Right renal pelvis (tissue), 4 donors: ENCODE data around the gene XAGE2. TPM values are rescaled to one million over a fixed set of nuclear protein-coding genes. Genes with fewer than 3 reads are reported as not detected.
"Not testable (repeated sequence)": the region's sequence is repeated elsewhere in the genome, so short reads cannot be mapped to it uniquely, and the experiment has no call there.

Experiments
- DNase-seq, 4 donors: peaks; one replicate each; pipeline ENCODE4 v3.0.0-alpha.2; 2013; ENCODE audit warnings: low read depth in 4 of 4, low spot score in 3 of 4, missing footprints in 1 of 4
- polyA plus RNA-seq, 4 donors: library from polyadenylated mRNA; unstranded; fragments of 120-200 nt; gene quantifications; one replicate each; pipeline ENCODE4 v1.2.1, GENCODE V29; 2013; ENCODE audit not compliant: insufficient read length in 4 of 4

Gene XAGE2
- under 1 TPM in 1 of 4 donors, not detected in 3; 0.48 TPM for polyA plus RNA-seq

DNA sequence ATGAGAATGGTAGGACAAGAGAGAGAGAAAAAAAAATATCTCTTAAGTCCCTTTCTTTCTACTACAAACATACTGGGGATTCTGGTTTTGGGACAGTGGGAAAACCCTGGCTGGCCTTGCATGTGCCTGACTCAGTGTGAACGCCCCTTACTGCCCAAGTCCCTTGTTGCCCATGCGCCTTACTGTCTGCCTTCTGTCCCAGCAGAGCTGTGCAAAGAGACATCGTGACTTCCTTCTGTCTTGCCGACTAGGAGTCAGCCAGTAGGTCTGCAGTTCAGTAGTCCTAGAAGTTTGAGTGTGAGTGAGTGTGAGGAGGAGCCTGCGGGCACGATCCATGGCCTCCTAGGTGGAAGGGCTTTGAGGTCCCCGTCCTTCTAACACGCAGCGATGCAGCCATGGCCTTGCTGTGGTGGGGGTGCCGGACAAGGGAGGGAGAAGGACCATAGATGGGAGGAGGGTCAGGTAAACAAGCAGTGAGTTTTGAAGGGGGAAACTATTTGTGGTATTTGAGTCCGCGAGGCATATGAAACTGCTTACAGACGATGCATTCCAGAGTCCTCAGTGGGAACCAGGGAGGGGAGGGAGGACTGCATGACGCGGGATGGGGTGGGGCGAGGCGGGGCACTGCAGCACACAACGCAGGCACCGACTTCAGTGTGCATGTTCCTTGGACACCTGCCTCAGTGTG, at the start of gene XAGE2:
Gene XAGE2 (plus strand): TSS at position 654 of the 688 bp plus-strand sequence. CDS start 994 bp downstream, outside the sequence.
- no peak for DNase-seq

GRCh38 chrX:52337410-52337809, 31.4 kb upstream of the XAGE2 start:
- DNase-seq = no peak

DNA sequence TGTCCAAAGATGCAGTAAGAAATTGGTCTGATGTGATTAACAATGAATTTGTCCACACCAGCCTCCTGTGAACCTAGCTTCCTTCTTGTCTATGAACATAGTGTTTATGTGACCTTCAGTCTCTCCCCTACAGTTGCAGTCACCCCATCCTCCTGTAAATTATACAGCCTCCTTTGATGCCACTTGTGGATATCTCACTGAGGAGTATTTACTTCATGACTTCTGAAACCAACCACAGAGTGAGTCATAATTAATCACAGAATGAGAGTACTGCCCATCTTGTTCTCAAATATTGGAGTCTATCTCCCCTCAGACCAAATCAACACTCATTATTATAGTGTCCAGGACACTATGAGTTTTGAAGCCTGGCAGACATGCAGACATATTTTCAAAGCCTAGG, 27.3 kb upstream of the XAGE2 start:
- no peak for DNase-seq

DNA sequence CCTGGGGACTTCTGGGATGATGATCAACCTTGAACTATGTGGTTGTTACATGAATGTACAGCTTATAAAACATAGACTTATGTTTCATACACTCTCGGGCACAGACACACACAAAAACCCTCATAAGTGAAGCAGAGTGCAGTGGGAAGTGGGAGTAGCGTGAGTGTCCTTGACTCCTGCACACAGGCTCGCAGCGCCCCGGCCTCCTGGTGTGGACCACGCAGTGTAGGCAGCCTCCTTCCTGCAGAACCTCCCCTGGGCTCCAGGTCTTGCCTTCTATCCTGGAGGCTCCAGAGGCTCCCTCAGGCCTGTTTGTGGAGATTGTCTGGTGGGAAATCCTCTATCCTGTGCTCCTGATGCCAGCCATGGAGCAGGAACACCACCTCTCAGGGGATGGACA, 25.7 kb upstream of the XAGE2 start:
- not testable (repeated sequence) for DNase-seq

GRCh38 chrX:52345402-52345801, 23.4 kb upstream of the XAGE2 start:
- peak in 2 of 4 donors; percentile 1 for DNase-seq

- no peak for DNase-seq
Measured at GRCh38 chrX:52346174-52347165, 22.4 kb upstream of the XAGE2 start.

- DNase-seq = no peak
Measured at GRCh38 chrX:52349681-52350080, 19.1 kb upstream of the XAGE2 start.

GRCh38 chrX:52352551-52352950, 16.3 kb upstream of the XAGE2 start:
- no peak for DNase-seq

GRCh38 chrX:52353838-52354237, 15.0 kb upstream of the XAGE2 start:
- no peak for DNase-seq

DNA sequence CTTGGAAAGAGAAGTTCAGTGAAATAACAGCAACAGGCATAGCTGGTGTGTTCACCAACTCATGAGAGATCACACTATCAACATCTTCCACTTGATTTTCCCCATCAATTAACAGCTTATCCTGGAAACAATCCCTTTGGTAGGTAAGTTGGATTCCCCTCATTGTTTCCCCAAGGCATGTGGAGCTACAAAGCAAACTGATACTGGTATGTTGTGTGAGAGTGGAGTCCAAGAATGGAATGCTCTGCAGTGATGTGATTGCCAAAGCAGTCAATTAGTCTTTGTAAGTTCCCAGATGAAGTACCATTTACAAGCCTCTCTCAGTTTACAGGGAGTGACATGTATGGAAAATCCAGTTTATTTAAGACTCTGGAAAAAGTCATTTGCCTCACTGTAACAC, 13.7 kb upstream of the XAGE2 start:
- no peak for DNase-seq

- DNase-seq = no peak
Measured at GRCh38 chrX:52359614-52360232, 9.1 kb upstream of the XAGE2 start.

- DNase-seq = no peak
Measured at GRCh38 chrX:52361941-52362340, 6.9 kb upstream of the XAGE2 start.

DNA sequence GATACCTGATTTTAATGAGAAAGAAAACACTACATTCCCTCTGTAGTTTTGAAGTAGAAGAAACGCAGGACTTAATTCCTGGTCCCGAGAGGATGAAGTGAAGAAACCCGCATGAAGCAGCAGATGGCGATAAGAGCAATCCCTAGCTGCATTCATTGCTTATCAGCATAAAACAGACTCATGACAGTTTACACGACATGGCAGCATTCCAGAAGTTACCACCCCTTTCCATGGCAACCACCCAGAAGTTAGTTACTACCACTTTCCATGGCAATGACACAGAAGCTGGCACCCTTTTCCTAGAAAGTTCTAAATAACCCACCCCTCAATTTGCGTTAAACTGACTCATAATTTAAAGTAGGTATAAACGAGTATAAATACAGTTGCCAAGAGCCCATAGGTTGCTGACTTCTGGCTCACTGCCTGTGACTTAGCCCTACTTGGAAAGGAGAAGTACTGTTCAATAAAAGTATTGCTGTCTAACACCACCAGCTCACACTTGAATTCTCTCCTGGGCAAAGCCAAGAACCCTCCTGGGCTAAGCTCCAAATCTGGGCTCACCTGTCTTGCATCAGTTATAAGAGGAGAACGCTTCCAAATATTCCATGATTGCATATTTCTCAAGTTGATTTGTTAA, 5.5 kb upstream of the XAGE2 start:
- DNase-seq = no peak

DNA sequence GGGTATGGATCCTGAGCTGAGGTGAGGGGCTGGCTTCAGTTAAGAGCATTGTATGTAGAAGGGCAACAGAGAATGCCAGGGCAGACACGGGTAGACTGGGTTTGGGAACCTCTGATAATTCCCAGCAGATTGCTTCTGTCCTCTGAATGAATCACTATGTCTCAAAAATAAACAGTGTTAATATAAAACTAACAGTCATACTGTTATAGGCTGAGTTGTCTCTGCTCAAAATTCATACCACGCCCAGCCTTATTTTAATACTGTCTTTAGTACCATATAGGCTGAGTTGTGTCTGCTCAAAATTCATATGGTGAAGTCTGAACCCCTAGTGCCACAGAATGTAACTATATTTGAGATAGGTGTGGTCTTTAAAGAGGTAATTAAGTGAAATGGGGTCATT, 10.0 kb downstream of the XAGE2 start:
- DNase-seq = no peak

DNA sequence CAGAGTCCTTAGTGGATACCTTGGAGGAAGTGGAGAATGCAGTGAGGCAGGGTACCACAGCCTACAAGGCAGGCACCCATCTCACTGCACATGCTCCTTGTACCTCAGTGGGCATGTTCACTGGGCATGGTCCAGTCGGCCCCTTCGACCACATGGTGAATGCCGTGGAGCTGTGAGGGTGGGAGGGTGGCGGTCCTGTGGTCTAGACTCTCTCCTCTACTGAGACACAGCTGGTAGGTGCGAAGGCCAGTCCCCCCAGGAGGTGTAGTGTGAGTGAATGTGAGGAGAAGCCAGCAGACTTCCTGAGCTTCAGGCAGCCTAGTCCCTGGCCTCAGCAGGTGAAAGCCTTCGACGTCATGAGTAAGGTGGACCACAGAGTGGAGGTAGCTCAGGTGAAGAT, 12.2 kb downstream of the XAGE2 start:
- no peak for DNase-seq

GRCh38 chrX:52410439-52411394, 41.9 kb downstream of the XAGE2 start:
- DNase-seq = no peak

- DNase-seq = no peak
Measured at GRCh38 chrX:52415304-52415703, 46.5 kb downstream of the XAGE2 start.

GRCh38 chrX:52416816-52417215, 48.0 kb downstream of the XAGE2 start:
- DNase-seq = no peak

- DNase-seq = no peak
Measured at GRCh38 chrX:52420824-52421443, 52.1 kb downstream of the XAGE2 start.
